GM23248 (cell line): ENCODE measurements around the gene DMBX1. TPM values are rescaled to one million over a fixed set of nuclear protein-coding genes. Genes with fewer than 3 reads are reported as not detected.

Source experiments
- DNase-seq: peaks from one replicate; pipeline ENCODE4 v3.0.0-alpha.2; 2015
- H2AFZ ChIP-seq: fragments of 200-600 bp; sonication (generic); 2 replicates; pipeline ENCODE4 v1.6.1; 2016; ENCODE audit warnings: antibody characterized with exemption
- H3F3A ChIP-seq: fragments of 200-600 bp; sonication (generic); 2 replicates; pipeline ENCODE4 v1.6.1; 2016; ENCODE audit warnings: mild to moderate bottlenecking, antibody characterized with exemption, mixed run types; ENCODE audit not compliant: insufficient read depth
- H3K27ac ChIP-seq: fragments of 200-600 bp; sonication (generic); 2 replicates; pipeline ENCODE4 v1.5.1; 2016; ENCODE audit warnings: mild to moderate bottlenecking
- H3K27me3 ChIP-seq: fragments of 200-600 bp; sonication (generic); replicated peaks from 2 replicates; pipeline ENCODE4 v1.6.1; 2016; ENCODE audit warnings: mild to moderate bottlenecking; ENCODE audit not compliant: insufficient read depth
- H3K36me3 ChIP-seq: fragments of 200-600 bp; sonication (generic); 2 replicates; pipeline ENCODE4 v1.6.1; 2016; ENCODE audit warnings: low read depth, mild to moderate bottlenecking
- H3K4me1 ChIP-seq: fragments of 200-600 bp; sonication (generic); 2 replicates; pipeline ENCODE4 v1.6.1; 2016; ENCODE audit warnings: mild to moderate bottlenecking; ENCODE audit not compliant: insufficient read depth
- H3K4me2 ChIP-seq: fragments of 200-600 bp; sonication (generic); one replicate; pipeline ENCODE4 v1.6.1; 2016; ENCODE audit warnings: mild to moderate bottlenecking; ENCODE audit not compliant: unreplicated experiment
- H3K4me3 ChIP-seq: fragments of 200-600 bp; sonication (generic); 2 replicates; pipeline ENCODE4 v1.5.1; 2016; ENCODE audit warnings: mild to moderate bottlenecking
- H3K79me2 ChIP-seq: fragments of 200-600 bp; sonication (generic); 2 replicates; pipeline ENCODE4 v1.6.1; 2016; ENCODE audit warnings: mild to moderate bottlenecking; ENCODE audit not compliant: insufficient read depth
- H3K9ac ChIP-seq: fragments of 200-600 bp; sonication (generic); 2 replicates; pipeline ENCODE4 v1.6.1; 2016; ENCODE audit warnings: mild to moderate bottlenecking
- H3K9me2 ChIP-seq: fragments of 200-600 bp; sonication (generic); 2 replicates; pipeline ENCODE4 v1.6.1; 2016; ENCODE audit warnings: mixed run types, mild to moderate bottlenecking, moderate library complexity; ENCODE audit not compliant: insufficient read depth
- H3K9me3 ChIP-seq: fragments of 200-600 bp; sonication (generic); one replicate; pipeline ENCODE4 v1.6.1; 2017; ENCODE audit warnings: low read depth
- H4K20me1 ChIP-seq: fragments of 200-600 bp; sonication (generic); 2 replicates; pipeline ENCODE4 v1.6.0; 2016; ENCODE audit not compliant: insufficient read depth
- EZH2 ChIP-seq: fragments of 200-600 bp; sonication (generic); IDR thresholded peaks from 2 replicates; pipeline ENCODE4 v1.6.1; 2018; ENCODE audit warnings: antibody characterized with exemption, mild to moderate bottlenecking; ENCODE audit not compliant: insufficient read depth, poor library complexity, severe bottlenecking
- EZH2phosphoT487 ChIP-seq: fragments of 200-600 bp; sonication (generic); IDR thresholded peaks from 2 replicates; pipeline ENCODE4 v1.6.1; 2018; ENCODE audit warnings: antibody characterized with exemption, moderate library complexity, mild to moderate bottlenecking, low read depth; ENCODE audit not compliant: insufficient read depth
- WGBS, 2 experiments: methylation state at CpG; one replicate each; pipeline ENCODE4 v1.1.6; 2015 to 2017; ENCODE audit warnings: low lambda C conversion rate in 2 of 2, low coverage in 1 of 2; ENCODE audit errors: missing lambda C conversion rate in 2 of 2; 5-methylcytosine and 5-hydroxymethylcytosine counted together
- in situ Hi-C: fragments of 300-500 bp; cut with MboI; formaldehyde crosslinking; loops from 2 replicates; pipeline ENCODE4 v1.15.0; 2020
- polyA plus RNA-seq: library from polyadenylated mRNA; unstranded; fragments of >200 nt; fragmentation: Nextera tagmentation; extraction: Ambion mirVana; gene quantifications from 2 replicates; pipeline ENCODE4 v1.2.1, GENCODE V29; 2016
- total RNA-seq: library from RNA; depleted of rRNA; stranded (reverse); fragments of >200 nt; shearing (Covaris generic); gene quantifications from 2 replicates; pipeline ENCODE4 v1.2.3, GENCODE V29; 2014

Gene DMBX1
- total and polyA plus RNA-seq, 2 experiments from 2014 or later = not detected

- no peak for DNase-seq
- Histone ChIP-seq H3K4me3 (no peak overlapping the region), H3K9me3 (no peaks in the 10 kb centered on the region), H3F3A (no peaks in the 10 kb centered on the region), H3K9ac (no peak overlapping the region), H3K27me3 (peaks cover 48% of the 10 kb centered on the region), H3K4me2 (no peak overlapping the region), H3K9me2 (no peaks in the 10 kb centered on the region), H3K4me1 (no peaks in the 10 kb centered on the region), H3K79me2 (no peaks in the 10 kb centered on the region), H3K27ac (no peak overlapping the region), H3K36me3 (no peaks in the 10 kb centered on the region), H4K20me1 (no peaks in the 10 kb centered on the region), H2AFZ (no peak overlapping the region)
- 83 to 91% methylated on average over 6 of the region's 6 CpGs for WGBS, 2 experiments
- in situ Hi-C loops = no loop called here
- TF ChIP-seq EZH2phosphoT487 (no peak), EZH2 (no peak)
Measured at GRCh38 chr1:46449223-46450159, 40.1 kb upstream of the DMBX1 start.

GRCh38 chr1:46450160-46450517 is 39.5 kb upstream of the DMBX1 start:
- H3K9ac ChIP-seq = no peak overlapping the region
- H3K36me3 ChIP-seq = no peaks in the 10 kb centered on the region
- H3K79me2 ChIP-seq = no peaks in the 10 kb centered on the region
- H3K9me3 ChIP-seq = no peaks in the 10 kb centered on the region
- DNase-seq = no peak
- WGBS, 2 experiments = 90 to 94% methylated on average over 1 of the region's 1 CpG
- H3K4me3 ChIP-seq = no peak overlapping the region
- peaks cover 51% of the 10 kb centered on the region for H3K27me3 ChIP-seq
- TF ChIP-seq EZH2 (no peak), EZH2phosphoT487 (no peak)
- in situ Hi-C loops = no loop called here
- no peaks in the 10 kb centered on the region for H3K4me1 ChIP-seq
- H3F3A ChIP-seq = no peaks in the 10 kb centered on the region
- no peak overlapping the region for H2AFZ ChIP-seq
- no peak overlapping the region for H3K4me2 ChIP-seq
- H4K20me1 ChIP-seq = no peaks in the 10 kb centered on the region
- H3K9me2 ChIP-seq = no peaks in the 10 kb centered on the region
- no peak overlapping the region for H3K27ac ChIP-seq

DNA sequence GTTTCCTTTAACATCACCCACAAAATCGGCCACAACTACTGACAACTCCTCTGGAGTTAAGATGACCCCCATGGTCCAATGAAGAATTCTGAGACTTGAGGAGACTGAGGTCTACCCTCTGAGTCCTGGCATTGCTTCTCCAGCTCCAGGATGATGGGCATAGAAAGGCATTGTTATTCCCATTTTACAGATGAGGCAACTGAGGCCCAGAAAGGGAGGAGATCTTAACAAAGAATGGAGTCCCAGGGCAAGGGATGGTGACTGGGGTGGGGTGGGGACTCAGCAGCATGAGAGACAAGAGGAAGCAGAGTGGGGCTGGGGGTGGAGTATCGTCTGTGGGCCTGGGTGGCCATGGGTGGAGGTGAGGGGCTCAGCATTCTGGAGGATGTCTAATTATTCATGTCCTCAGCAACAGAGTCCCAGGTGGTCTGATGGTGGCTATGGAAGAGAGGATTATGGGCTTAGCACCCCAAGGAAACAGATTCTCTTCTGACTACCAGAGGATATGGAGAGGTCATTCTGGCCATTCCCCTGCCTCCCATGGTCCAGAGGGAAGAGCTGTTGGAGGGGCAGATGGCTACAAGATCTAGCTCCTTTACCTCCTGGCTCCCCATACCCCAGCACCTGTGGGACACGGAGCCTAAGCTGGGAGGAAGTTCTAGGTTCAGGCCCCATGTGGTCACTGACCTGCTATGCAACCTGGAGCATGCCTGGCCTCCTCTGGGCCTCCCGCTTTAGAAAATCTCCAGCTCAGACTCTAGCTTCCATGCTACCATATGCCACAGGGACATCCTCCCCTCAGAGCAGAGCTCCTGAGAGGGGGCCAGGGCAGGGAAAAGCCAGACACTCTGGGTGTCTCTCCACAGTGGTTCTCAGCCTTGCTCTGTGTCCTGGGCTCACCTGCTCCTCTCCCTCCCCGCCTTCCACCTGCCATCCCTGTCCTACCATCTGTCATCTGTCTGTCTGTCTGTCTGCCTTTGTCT is 37.4 kb upstream of the DMBX1 start:
- H3K4me3 ChIP-seq = no peak overlapping the region
- H4K20me1 ChIP-seq = no peaks in the 10 kb centered on the region
- H2AFZ ChIP-seq = no peak overlapping the region
- whole genome bisulfite sequencing, 2 experiments = 66 to 70% methylated on average over 5 of the region's 5 CpGs
- H3K27me3 ChIP-seq = peaks cover 48% of the 10 kb centered on the region
- no peak for TF ChIP-seq EZH2
- TF ChIP-seq EZH2phosphoT487 = no peak
- no peak overlapping the region for H3K9ac ChIP-seq
- no peak overlapping the region for H3K27ac ChIP-seq
- H3K9me3 ChIP-seq = no peaks in the 10 kb centered on the region
- in situ Hi-C loops = no loop called here
- no peak for DNase-seq
- H3K4me2 ChIP-seq = no peak overlapping the region
- no peaks in the 10 kb centered on the region for H3F3A ChIP-seq
- no peaks in the 10 kb centered on the region for H3K9me2 ChIP-seq
- no peaks in the 10 kb centered on the region for H3K79me2 ChIP-seq
- H3K4me1 ChIP-seq = no peaks in the 10 kb centered on the region
- no peaks in the 10 kb centered on the region for H3K36me3 ChIP-seq

GRCh38 chr1:46452931-46453325 is 36.7 kb upstream of the DMBX1 start:
- Histone ChIP-seq H3K27me3 (peaks cover 41% of the 10 kb centered on the region), H3K4me3 (no peak overlapping the region), H2AFZ (no peak overlapping the region), H3K9me2 (no peaks in the 10 kb centered on the region), H4K20me1 (no peaks in the 10 kb centered on the region), H3K4me2 (no peak overlapping the region), H3K9ac (no peak overlapping the region), H3K9me3 (no peaks in the 10 kb centered on the region), H3K4me1 (no peaks in the 10 kb centered on the region), H3F3A (no peaks in the 10 kb centered on the region), H3K36me3 (no peaks in the 10 kb centered on the region), H3K79me2 (no peaks in the 10 kb centered on the region), H3K27ac (no peak overlapping the region)
- TF ChIP-seq EZH2phosphoT487 (no peak), EZH2 (no peak)
- no peak for DNase-seq
- in situ Hi-C loops = no loop called here
- 69 to 73% methylated on average over 10 to 15 of the region's 15 CpGs for WGBS, 2 experiments
